Fibroblast of lung (primary cell): ENCODE results near the gene XPC.

Experiments
- CTCF ChIP-seq, 2 donors: IDR thresholded peaks in 1 of 2; conservative IDR thresholded peaks in 1 of 2; 1 replicate in 1 of 2; 2 replicates in 1 of 2; pipeline ENCODE4 v1.5.1; 2011 to 2012; ENCODE audit warnings: low read length in 2 of 2, control low read depth in 1 of 2, inconsistent platforms in 1 of 2, low read depth in 1 of 2, mild to moderate bottlenecking in 1 of 2
- EZH2 ChIP-seq: IDR thresholded peaks from 2 replicates; pipeline ENCODE4 v1.5.1; 2012; ENCODE audit warnings: low read length, control low read depth, mild to moderate bottlenecking; ENCODE audit errors: missing control alignments

DNA sequence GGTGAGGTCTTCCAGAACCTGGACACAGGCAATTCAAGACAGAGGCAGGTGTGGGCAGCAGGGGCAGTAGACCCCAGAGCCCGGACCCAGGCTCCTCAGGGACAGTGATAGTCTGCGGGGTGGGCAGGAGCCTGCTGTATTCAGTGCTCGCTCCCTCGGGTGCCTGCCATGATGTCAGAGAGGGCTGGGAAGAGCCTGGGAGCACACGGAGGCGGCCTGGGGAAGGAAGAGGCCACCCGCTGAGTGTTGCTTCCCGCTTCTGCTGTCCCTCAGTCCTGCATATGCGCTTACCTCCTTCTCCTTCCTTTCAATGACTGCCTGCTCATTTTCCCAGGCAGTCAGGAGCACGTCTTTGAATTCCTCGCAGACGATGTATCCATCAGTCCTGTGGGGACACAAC lies 30.8 kb downstream of the XPC start:
- TF ChIP-seq CTCF (conservative IDR thresholded peaks at IDR 0.05 in 1 of 2, IDR thresholded peaks at IDR 0.05 in 1 of 2; ENCODE audit: low read depth in 1 of 2, low read length in 2 of 2): no peak
- no peak for TF ChIP-seq EZH2
